Epithelial cell of prostate (primary cell): ENCODE data around the gene CD84.
"Not testable (repeated sequence)": the region's sequence is repeated elsewhere in the genome, so short reads cannot be mapped to it uniquely, and the experiment has no call there.

ENCODE experiments used
- DNase-seq: peaks from one replicate; pipeline ENCODE4 v3.0.0-alpha.2; 2011; ENCODE audit warnings: low read depth, low spot score
- H3K27ac ChIP-seq: fragments of 450-650 bp; 2 replicates; pipeline ENCODE4 v1.5.1; 2017; ENCODE audit warnings: mild to moderate bottlenecking

Gene CD84

DNA sequence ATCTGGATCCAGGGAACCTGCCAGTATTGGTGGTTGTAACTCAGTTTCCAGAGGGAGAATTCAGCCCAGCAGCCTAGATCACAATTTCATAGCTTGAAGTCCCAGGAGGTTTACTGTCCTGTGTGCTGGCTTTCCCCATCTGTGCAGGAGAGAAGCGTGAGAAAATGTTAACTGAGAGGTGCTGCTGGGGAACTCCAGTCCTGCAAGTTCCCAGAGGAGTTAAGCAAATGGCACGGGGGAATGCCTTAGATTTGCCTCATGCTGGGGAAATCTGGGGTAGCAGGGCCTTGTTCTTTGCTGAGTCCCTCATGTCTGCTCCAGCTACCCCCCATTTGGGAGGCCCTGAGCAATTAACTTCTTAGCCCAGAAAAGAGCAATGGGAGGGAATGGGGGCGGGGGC, 31.1 kb downstream of the CD84 start:
- DNase-seq = no peak
- no peak overlapping the region for H3K27ac ChIP-seq

GRCh38 chr1:160547422-160547821, 31.9 kb downstream of the CD84 start:
- H3K27ac ChIP-seq = no peak overlapping the region
- DNase-seq = no peak

DNA sequence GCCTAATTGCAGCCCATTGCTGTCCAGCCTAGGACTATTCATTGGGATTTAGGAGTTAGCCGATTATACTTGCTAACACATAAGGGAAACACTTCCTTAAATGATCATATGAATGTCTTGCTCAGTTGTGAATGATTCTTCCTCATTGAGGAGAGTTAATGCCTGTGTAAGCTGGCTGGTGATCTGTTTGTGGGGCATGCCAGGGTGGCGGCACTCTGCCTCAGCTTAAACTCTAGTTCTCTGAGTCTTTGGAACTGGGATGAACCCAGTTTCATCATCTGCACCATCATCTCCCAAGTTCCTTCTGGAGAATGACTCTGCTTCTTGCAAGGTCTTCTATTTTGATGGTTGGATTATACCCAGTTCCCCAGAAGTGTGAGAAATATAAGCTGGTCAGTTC, 32.4 kb downstream of the CD84 start:
- DNase-seq = no peak
- H3K27ac ChIP-seq = no peak overlapping the region

- no peak for DNase-seq
- H3K27ac ChIP-seq = no peak overlapping the region
These were observed 34.6 kb downstream of the CD84 start for GRCh38 chr1:160544647-160545046.

DNA sequence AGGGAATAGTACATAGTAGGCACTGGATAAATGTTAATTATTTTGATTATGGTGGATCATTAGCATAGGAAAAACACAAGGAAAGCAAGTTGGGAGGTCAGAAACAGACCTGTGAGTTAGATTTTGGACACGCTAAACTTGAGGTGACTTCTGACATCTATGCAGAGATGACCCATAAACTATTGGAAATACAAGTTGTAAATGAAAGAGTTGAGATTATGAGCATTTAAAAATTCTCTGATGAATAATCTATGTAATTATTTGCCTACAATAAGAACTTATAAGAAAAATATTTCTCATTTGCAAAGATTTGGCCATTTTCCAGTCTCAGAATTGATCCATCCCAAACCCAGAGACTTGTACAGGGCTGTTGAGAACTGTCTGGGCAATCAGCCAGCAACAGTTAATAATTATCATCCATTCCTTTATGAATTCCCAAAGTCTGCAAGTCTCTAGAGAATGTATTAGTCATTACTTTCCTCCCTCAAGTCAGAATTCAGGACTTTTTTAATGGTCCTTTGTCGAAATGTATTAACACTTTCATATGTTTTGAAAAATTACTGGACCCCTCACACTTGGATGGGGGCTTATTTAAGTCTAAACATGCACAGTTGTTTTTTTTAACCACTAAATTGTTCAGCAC, 36.9 kb downstream of the CD84 start:
- no peak overlapping the region for H3K27ac ChIP-seq
- no peak for DNase-seq

DNA sequence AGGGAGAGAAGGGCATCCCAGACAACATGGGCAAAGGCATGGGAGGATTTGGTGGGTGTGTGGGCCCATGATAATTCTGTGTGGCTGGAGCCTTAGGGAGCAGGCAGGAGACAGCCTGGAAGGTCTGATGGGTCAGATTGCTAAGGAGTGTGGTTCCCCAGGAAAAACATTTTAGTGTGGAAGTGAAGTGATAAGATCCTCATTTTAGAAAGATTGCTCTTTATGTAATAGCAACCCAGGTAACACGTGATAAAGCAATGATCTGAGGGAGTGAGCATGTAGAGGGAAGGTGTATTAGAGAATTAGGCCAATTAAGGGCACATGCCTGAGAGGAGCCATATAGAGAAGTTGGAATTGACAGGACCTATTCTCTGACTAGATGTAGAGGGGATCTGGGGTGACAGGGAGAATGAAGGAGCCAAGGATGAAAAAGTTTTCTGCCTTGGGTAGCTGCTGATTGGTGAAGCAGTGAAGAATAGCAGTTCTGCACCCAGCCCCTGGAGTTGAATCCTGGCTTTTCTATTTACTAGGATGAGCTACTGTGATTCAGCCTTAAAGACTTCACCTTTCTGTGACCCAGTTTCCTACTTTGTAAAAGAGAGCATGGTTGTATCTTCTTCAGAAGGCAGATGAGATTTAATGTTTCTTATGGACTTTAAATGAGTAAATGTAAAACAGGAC, 37.5 kb downstream of the CD84 start:
- no peak for DNase-seq

DNA sequence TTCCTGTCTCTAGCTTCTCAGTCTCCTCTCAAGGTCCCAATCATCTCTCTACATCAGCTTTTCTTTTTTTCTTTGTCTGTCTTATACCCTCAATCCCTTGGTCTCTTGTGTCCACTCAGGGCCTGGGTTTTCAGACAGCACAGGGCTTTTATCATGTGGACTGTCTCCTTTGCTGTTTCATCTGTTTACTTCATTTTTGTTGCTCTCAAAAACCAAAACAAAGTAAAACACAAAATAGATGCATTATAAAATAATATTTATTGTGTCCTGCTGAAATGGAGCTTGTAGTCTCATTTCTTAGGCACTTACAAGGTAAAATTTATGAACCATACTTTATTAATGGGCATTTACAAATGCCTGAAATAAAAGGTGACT, 38.5 kb downstream of the CD84 start:
- no peak for DNase-seq
- H3K27ac ChIP-seq = no peak overlapping the region

More for the DNA sequence above, 37.5 kb downstream of the CD84 start:
- H3K27ac ChIP-seq = no peak overlapping the region

DNA sequence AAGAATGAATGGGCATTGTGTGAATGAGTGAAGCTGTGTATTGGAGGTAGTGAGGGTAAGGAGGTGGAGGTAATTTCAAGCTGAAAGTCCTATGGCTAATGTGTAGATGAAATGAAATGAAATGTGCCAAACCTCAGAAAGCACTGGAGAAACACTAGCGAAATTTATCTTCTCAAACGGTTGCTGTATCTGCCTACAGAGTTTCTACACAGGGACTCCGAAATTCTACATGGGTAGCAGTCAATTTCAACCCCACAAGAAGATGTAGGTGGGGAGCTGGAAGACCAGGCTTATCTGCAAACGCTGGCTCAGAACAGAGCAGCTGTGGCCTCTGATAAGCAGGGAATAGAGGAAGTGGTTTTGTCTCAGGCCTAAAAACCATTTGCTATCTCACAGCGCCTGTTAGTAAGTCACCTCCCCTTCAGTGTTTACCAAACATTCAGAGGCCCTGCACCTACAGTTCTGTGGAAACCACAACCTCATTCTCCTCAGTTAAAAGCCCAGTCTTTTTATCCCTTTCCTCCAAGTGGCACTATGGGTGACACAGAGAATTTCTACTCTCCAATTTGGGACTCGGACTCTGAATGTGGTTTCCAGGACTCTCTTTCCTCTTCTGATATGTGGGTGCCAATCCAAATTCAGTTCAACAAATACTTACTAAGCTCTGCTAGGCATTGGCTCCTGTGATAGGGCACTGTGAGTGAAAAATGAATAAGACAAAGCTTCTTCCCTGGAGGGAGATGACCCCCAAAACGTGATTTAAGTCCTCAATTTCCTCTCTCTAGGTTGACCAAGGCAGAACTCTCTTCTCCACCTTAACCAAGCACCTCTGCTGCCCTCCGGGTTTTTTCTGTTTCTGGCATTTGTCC, 39.1 kb downstream of the CD84 start:
- DNase-seq = no peak
- no peak overlapping the region for H3K27ac ChIP-seq

- no peak overlapping the region for H3K27ac ChIP-seq
- DNase-seq = no peak
These were observed 39.7 kb downstream of the CD84 start for GRCh38 chr1:160539684-160539989.

- no peak for DNase-seq
- no peak overlapping the region for H3K27ac ChIP-seq
These were observed 40.2 kb downstream of the CD84 start for GRCh38 chr1:160538985-160539651.

DNA sequence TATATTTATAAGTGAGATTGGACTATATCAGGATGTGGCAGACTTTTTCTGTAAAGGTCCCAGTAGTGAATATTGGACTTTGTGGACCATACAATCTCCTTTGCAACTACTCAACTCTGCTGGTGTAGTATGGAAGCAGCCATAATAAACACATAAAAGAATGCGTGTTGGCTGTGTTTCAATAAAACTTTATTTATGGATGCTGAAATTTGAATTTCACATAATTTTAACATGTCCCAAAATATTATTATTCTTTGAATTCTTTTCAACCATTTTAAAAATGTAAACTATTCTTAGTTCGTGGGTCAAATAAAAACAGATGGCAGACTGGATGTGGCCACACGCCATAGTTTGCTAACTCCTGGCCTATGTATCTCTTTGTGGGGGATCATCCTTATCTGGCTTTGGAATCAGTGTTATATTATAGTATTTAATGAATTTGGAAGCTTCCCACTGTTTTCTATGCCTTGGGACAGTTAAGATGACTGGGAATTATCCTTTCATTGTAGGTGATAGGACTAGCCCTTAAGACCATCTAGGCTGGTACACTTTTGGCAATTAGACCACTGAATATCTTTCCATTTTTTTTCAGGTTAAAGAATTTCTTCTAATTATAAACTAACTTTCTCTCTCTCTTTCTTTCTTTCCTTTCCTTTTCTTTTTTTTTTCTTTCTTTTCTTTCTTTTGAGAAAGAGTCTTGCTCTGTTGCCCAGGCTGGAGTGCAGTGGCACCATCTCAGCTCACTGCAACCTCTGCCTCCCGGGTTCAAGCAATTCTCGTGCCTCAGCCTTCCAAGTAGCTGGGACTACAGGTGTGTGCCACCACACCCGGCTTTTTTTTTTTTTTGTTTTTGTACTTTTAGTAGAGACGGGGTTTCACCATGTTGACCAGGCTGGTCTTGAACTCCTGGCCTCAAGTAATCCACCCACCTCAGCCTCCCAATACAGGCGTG, 41.3 kb downstream of the CD84 start:
- DNase-seq = no peak
- H3K27ac ChIP-seq = no peak overlapping the region

GRCh38 chr1:160534823-160535605, 44.3 kb downstream of the CD84 start:
- DNase-seq = no peak

DNA sequence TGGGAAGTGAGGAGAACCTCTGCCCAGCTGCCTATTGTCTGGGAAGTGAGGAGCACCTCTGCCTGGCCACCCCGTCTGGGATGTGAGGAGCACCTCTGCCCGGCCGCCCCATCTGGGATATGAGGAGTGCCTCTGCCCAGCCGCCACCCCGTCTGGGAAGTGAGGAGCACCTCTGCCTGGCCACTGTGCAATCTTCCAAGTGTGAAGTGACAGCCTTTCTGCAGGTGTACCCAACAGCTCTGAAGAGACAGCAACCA, 46.8 kb downstream of the CD84 start:
- not testable (repeated sequence) for DNase-seq, H3K27ac ChIP-seq

More at GRCh38 chr1:160534823-160535605, 44.3 kb downstream of the CD84 start:
- no peak overlapping the region for H3K27ac ChIP-seq

- not testable (repeated sequence) for H3K27ac ChIP-seq, DNase-seq
These were observed 47.3 kb downstream of the CD84 start for GRCh38 chr1:160531809-160532556.

GRCh38 chr1:160529401-160529952, 49.8 kb downstream of the CD84 start:
- DNase-seq, H3K27ac ChIP-seq: not testable (repeated sequence)

DNA sequence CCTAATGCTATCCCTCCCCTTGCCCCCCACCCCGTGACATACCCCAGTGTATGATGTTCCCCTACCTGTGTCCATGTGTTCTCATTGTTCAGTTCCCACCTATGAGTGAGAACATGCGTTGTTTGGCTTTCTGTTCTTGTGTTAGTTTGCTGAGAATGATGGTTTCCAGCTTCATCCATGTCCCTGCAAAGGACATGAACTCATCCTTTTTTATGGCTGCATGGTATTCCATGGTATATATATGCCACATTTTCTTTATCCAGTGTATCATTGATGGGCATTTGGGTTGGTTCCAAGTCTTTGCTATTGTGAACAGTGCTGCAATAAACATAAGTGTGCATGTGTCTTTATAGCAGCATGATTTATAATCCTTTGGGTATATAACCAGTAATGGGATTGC, 55.5 kb downstream of the CD84 start:
- not testable (repeated sequence) for DNase-seq, H3K27ac ChIP-seq

DNA sequence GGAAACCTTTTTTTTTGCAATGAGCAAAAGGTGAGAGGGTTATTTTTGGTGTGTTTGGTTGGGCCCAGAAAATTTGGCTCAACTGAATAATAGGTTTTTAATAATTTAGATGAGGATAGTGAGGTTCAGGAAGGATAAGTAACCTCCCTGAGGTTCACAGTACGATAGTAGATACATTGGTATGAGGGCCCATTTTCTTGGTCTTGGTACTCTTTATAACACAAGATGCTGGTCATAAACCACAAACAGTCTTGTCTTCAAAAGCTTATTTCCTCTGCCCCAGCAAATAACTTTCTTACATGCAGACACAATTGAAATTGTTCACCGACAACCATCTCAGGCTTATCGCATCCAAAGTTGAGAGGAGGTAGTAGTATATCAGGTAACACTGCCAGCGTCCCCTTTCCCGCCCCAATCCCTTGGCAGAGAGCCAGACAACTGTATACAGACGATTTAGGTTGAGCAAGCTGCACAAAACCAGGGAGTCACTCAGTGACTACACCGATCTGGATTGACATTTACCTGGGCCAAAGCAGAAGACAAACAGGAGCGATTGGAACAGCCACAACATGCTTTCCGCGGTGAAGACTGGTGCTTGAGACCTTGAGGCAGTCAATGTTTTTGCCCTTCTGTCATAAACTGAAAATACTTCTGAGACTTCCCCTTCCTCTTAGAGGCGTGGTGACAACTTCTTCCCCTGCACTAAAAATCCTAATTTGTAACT, 56.5 kb downstream of the CD84 start, which contains the start of gene SLAMF6:
TSS of gene SLAMF6 (minus strand) at position 634 of the 724 bp plus-strand sequence. CDS start at position 571, 63 bp downstream.
- DNase-seq = no peak
- H3K27ac ChIP-seq = no peak within 1 kb of the TSS
